ENCODE data around the gene UST. TPM values are rescaled to one million over a fixed set of nuclear protein-coding genes. Genes with fewer than 3 reads are reported as not detected.

The UST gene
- total and polyA plus RNA-seq, 9 of the 15 experiments (the other 6 are each of a cell fraction or from before 2014, with no cell fraction given) = 0.04 to 0.10 TPM; not detected in 7

GRCh38 chr6:149046164-149046821, 299.5 kb downstream of the UST start:
- ATAC-seq (no peak), DNase-seq (ENCODE audit: extremely low read depth in 1 of 4, low spot score in 3 of 4) (no peak), FAIRE-seq (no peak)
- Histone ChIP-seq H3K27ac (ENCODE audit: extremely low read depth, low read depth, low read length) (no peak overlapping the region), H3K9ac (ENCODE audit: insufficient read depth in 1 of 2, low read depth in 2 of 2, low read length in 2 of 2) (no peak overlapping the region), H2AFZ (ENCODE audit: low read depth, low read length) (no peak overlapping the region), H3K36me3 (ENCODE audit: control insufficient read depth, insufficient read depth, low read length) (no peaks in the 10 kb centered on the region), H3K4me1 (replicated peaks in 1 of 2; ENCODE audit: control insufficient read depth in 2 of 2, insufficient read depth in 2 of 2, low read length in 2 of 2) (no peaks in the 10 kb centered on the region), H3K4me2 (ENCODE audit: insufficient read depth, low read length) (no peak overlapping the region), H3K9me1 (ENCODE audit: control insufficient read depth, insufficient read depth, low read length) (no peaks in the 10 kb centered on the region), H3K79me2 (ENCODE audit: control insufficient read depth, insufficient read depth, low read length) (no peaks in the 10 kb centered on the region), H3K27me3 (ENCODE audit: control insufficient read depth in 2 of 2, insufficient read depth in 2 of 2, low read length in 2 of 2) (peaks cover 10 to 15% of the 10 kb centered on the region in 2 experiments; a peak in 3 of 5 replicates), H4K20me1 (replicated peaks; ENCODE audit: control insufficient read depth, insufficient read depth, low read length) (no peaks in the 10 kb centered on the region), H3K4me3 (no peak overlapping the region), H3K9me3 (replicated peaks; ENCODE audit: control insufficient read depth, insufficient read depth, low read depth, low read length) (no peaks in the 10 kb centered on the region)
- CTCF ChIA-PET (ENCODE audit: low intra/inter-chr PET ratio) = no interaction called here
- no peak for TF ChIP-seq ZNF146 (CRISPR knock-in tag; IDR thresholded peaks at IDR 0.05; ENCODE audit: unreplicated experiment)
- TF ChIP-seq HMG20B (CRISPR knock-in tag; IDR thresholded peaks at IDR 0.05) = no peak
- TF ChIP-seq CBX8 (IDR thresholded peaks at IDR 0.05; ENCODE audit: borderline replicate concordance, extremely low read depth, low read depth, low read length, poor library complexity, severe bottlenecking) = no peak
- TF ChIP-seq, protein P1, sequence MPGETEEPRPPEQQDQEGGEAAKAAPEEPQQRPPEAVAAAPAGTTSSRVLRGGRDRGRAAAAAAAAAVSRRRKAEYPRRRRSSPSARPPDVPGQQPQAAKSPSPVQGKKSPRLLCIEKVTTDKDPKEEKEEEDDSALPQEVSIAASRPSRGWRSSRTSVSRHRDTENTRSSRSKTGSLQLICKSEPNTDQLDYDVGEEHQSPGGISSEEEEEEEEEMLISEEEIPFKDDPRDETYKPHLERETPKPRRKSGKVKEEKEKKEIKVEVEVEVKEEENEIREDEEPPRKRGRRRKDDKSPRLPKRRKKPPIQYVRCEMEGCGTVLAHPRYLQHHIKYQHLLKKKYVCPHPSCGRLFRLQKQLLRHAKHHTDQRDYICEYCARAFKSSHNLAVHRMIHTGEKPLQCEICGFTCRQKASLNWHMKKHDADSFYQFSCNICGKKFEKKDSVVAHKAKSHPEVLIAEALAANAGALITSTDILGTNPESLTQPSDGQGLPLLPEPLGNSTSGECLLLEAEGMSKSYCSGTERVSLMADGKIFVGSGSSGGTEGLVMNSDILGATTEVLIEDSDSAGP (CRISPR knock-in tag; IDR thresholded peaks at IDR 0.05) = no peak
- TF ChIP-seq ARHGAP35 (IDR thresholded peaks at IDR 0.05; ENCODE audit: partially characterized antibody) = no peak
- no peak for TF ChIP-seq ZNF445 (CRISPR knock-in tag; IDR thresholded peaks at IDR 0.05; ENCODE audit: low read depth)
- TF ChIP-seq ZNF764 (CRISPR knock-in tag; IDR thresholded peaks at IDR 0.05; ENCODE audit: low read depth) = no peak
- TF ChIP-seq FOXJ3 (CRISPR knock-in tag; IDR thresholded peaks at IDR 0.05) = no peak
- TF ChIP-seq HDGF (IDR thresholded peaks at IDR 0.05) = no peak
- TF ChIP-seq ZNF696 (CRISPR knock-in tag; conservative IDR thresholded peaks at IDR 0.05) = no peak
- TF ChIP-seq, protein P2, sequence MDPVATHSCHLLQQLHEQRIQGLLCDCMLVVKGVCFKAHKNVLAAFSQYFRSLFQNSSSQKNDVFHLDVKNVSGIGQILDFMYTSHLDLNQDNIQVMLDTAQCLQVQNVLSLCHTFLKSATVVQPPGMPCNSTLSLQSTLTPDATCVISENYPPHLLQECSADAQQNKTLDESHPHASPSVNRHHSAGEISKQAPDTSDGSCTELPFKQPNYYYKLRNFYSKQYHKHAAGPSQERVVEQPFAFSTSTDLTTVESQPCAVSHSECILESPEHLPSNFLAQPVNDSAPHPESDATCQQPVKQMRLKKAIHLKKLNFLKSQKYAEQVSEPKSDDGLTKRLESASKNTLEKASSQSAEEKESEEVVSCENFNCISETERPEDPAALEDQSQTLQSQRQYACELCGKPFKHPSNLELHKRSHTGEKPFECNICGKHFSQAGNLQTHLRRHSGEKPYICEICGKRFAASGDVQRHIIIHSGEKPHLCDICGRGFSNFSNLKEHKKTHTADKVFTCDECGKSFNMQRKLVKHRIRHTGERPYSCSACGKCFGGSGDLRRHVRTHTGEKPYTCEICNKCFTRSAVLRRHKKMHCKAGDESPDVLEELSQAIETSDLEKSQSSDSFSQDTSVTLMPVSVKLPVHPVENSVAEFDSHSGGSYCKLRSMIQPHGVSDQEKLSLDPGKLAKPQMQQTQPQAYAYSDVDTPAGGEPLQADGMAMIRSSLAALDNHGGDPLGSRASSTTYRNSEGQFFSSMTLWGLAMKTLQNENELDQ (CRISPR knock-in tag; IDR thresholded peaks at IDR 0.05; ENCODE audit: borderline replicate concordance) = no peak
- no peak for TF ChIP-seq NEUROD1 (IDR thresholded peaks at IDR 0.05; ENCODE audit: borderline replicate concordance, low read depth, low read length, partially characterized antibody)
- TF ChIP-seq IRF1 (CRISPR knock-in tag; IDR thresholded peaks at IDR 0.05; ENCODE audit: borderline replicate concordance) = no peak
- no peak for TF ChIP-seq CBFA2T2 (conservative IDR thresholded peaks at IDR 0.05)
- TF ChIP-seq ZC3H4 (CRISPR knock-in tag; IDR thresholded peaks at IDR 0.05; ENCODE audit: borderline replicate concordance) = no peak
- intact Hi-C loops (cut with micrococcal nuclease) (loop anchor here (5.0 kb wide), 1 partner anchor 471 kb away; no protein-coding TSS in a partner anchor), in situ Hi-C loops (cut with MboI) (loop anchor here (25.0 kb wide), 1 partner anchor 866 kb away; the partner anchor contains the start of gene RAET1G)
- whole genome bisulfite sequencing (ENCODE audit: insufficient coverage, low coverage, missing lambda C conversion rate) = 2% methylated on average over 6 of the region's 6 CpGs
- POLR2A ChIA-PET = interaction anchor here (0.5 to 1.3 kb wide), 2 partner anchors 74 to 276 kb away, joined by 3 read pairs; no protein-coding TSS in a partner anchor
- BruUV-seq (replicated peaks) = no TSS peak
